H1 (cell line): ENCODE measurements around the gene PITPNM1. TPM values are rescaled to one million over a fixed set of nuclear protein-coding genes. Genes with fewer than 3 reads are reported as not detected.

Experiments used
- CTCF ChIA-PET: fragments of 300-600 bp; sonication (Branson Sonifier 250); formaldehyde crosslinking; loops from one replicate; lab custom pipeline; 2021; ENCODE audit not compliant: partially characterized antibody; lab: Charles Lee
- POLR2A ChIA-PET: fragments of 300-600 bp; sonication (Branson Sonifier 250); formaldehyde crosslinking; loops from one replicate; lab custom pipeline; 2021; ENCODE audit warnings: inconsistent platforms; ENCODE audit not compliant: partially characterized antibody; lab: Charles Lee
- DNase-seq, 2 experiments: peaks; one replicate each; pipeline versions ENCODE4 v3.0.0 to v3.0.0-alpha.2; 2010 to 2022; ENCODE audit warnings: low spot score in 2 of 2, low read depth in 1 of 2, mixed read lengths in 1 of 2
- FAIRE-seq: peaks from 2 replicates; lab custom pipeline; 2011; peaks lifted over from hg19 to GRCh38; lab: Jason Lieb, UNC
- H2AFZ ChIP-seq: 2 replicates; pipeline ENCODE4 v1.8.1; 2012; ENCODE audit warnings: low read length, inconsistent platforms
- H2AK5ac ChIP-seq: 2 replicates; pipeline ENCODE4 v1.6.1; 2013; ENCODE audit warnings: low read depth, low read length
- H2BK120ac ChIP-seq: replicated peaks from 2 replicates; pipeline ENCODE3; 2013; ENCODE audit warnings: low read depth, low read length, inconsistent platforms
- H2BK12ac ChIP-seq: 2 replicates; pipeline ENCODE4 v1.6.1; 2013; ENCODE audit warnings: low read depth, low read length
- H2BK15ac ChIP-seq: 2 replicates; pipeline ENCODE4 v1.6.1; 2013; ENCODE audit warnings: low read length
- H2BK20ac ChIP-seq: 2 replicates; pipeline ENCODE4 v1.6.1; 2013; ENCODE audit warnings: low read length
- H2BK5ac ChIP-seq: 2 replicates; pipeline ENCODE4 v1.6.1; 2013; ENCODE audit warnings: low read depth, low read length
- H3K14ac ChIP-seq: 2 replicates; pipeline ENCODE4 v1.6.1; 2013; ENCODE audit warnings: inconsistent platforms; ENCODE audit not compliant: insufficient read length
- H3K18ac ChIP-seq: 2 replicates; pipeline ENCODE4 v1.6.1; 2013; ENCODE audit warnings: low read length; ENCODE audit errors: extremely low read depth
- H3K23ac ChIP-seq: 2 replicates; pipeline ENCODE4 v1.6.1; 2013; ENCODE audit warnings: inconsistent platforms; ENCODE audit not compliant: insufficient read length
- H3K23me2 ChIP-seq: 2 replicates; pipeline ENCODE4 v1.6.1; 2013; ENCODE audit warnings: low read depth, low read length
- H3K27ac ChIP-seq: 2 replicates; pipeline ENCODE4 v1.6.1; 2011; ENCODE audit warnings: low read depth, low read length, inconsistent platforms
- H3K27me3 ChIP-seq, 4 experiments: replicated peaks in 1 of 4; 1 replicate in 1 of 4; 2 replicates in 3 of 4; pipeline versions ENCODE4 v1.6.1 to v1.8.1; 2011 to 2013; ENCODE audit warnings: low read length in 3 of 4, mild to moderate bottlenecking in 3 of 4, inconsistent platforms in 2 of 4, mixed read lengths in 2 of 4, moderate library complexity in 1 of 4; ENCODE audit not compliant: control insufficient read depth in 3 of 4, insufficient read depth in 3 of 4; ENCODE audit errors: extremely low read depth in 1 of 4
- H3K36me3 ChIP-seq, 4 experiments: 2 replicates each; pipeline versions ENCODE4 v1.6.1 to v1.8.1; 2011 to 2013; ENCODE audit warnings: mild to moderate bottlenecking in 4 of 4, low read length in 3 of 4, moderate library complexity in 2 of 4, control low read depth in 1 of 4, inconsistent platforms in 1 of 4; ENCODE audit not compliant: insufficient read depth in 4 of 4, control insufficient read depth in 2 of 4
- H3K4ac ChIP-seq: replicated peaks from 2 replicates; pipeline ENCODE3; 2013; ENCODE audit warnings: low read length, low read depth, mixed read lengths, inconsistent platforms; ENCODE audit not compliant: insufficient read length
- H3K4me1 ChIP-seq, 4 experiments: replicated peaks in 1 of 4; 1 replicate in 1 of 4; 2 replicates in 3 of 4; pipeline versions ENCODE4 v1.6.1 to v1.8.1; 2011 to 2013; ENCODE audit warnings: low read length in 3 of 4, inconsistent platforms in 2 of 4, mixed read lengths in 1 of 4; ENCODE audit not compliant: insufficient read depth in 4 of 4, control insufficient read depth in 3 of 4
- H3K4me2 ChIP-seq, 2 experiments: 2 replicates each; pipeline versions ENCODE4 v1.6.1 to v1.8.1; 2011 to 2013; ENCODE audit warnings: low read depth in 2 of 2, low read length in 2 of 2, control low read depth in 1 of 2, inconsistent platforms in 1 of 2, mild to moderate bottlenecking in 1 of 2; ENCODE audit not compliant: insufficient read depth in 1 of 2
- H3K4me3 ChIP-seq, 4 experiments: fragments of 200-600, 300-600 bp in 1 of 4; sonication (generic), shearing (Covaris generic), sonication (Bioruptor Twin) in 1 of 4; 2 replicates each; pipeline versions ENCODE4 v1.5.1 to v1.8.1; 2011 to 2016; ENCODE audit warnings: low read length in 4 of 4, low read depth in 3 of 4, control low read depth in 2 of 4, inconsistent platforms in 2 of 4, mild to moderate bottlenecking in 2 of 4, mixed read lengths in 1 of 4, moderate library complexity in 1 of 4; ENCODE audit not compliant: insufficient read depth in 2 of 4; ENCODE audit errors: extremely low read depth in 1 of 4
- H3K56ac ChIP-seq: replicated peaks from 2 replicates; pipeline ENCODE3; 2013; ENCODE audit warnings: low read depth, mild to moderate bottlenecking, mixed read lengths, low read length, inconsistent platforms; ENCODE audit not compliant: insufficient read length
- H3K79me1 ChIP-seq: 2 replicates; pipeline ENCODE4 v1.6.1; 2013; ENCODE audit warnings: low read depth, low read length, control low read depth
- H3K79me2 ChIP-seq, 2 experiments: 2 replicates each; pipeline versions ENCODE4 v1.6.1 to v1.8.1; 2012 to 2013; ENCODE audit warnings: low read length in 2 of 2, mild to moderate bottlenecking in 2 of 2, inconsistent platforms in 1 of 2; ENCODE audit not compliant: insufficient read depth in 2 of 2, control insufficient read depth in 1 of 2
- H3K9ac ChIP-seq, 4 experiments: replicated peaks in 1 of 4; 1 replicate in 1 of 4; 2 replicates in 3 of 4; pipeline versions ENCODE4 v1.6.1 to v1.8.1; 2011 to 2013; ENCODE audit warnings: low read depth in 3 of 4, low read length in 3 of 4, control low read depth in 2 of 4, mild to moderate bottlenecking in 2 of 4, moderate library complexity in 2 of 4, inconsistent platforms in 1 of 4; ENCODE audit errors: extremely low read depth in 1 of 4
- H3K9me3 ChIP-seq, 2 experiments: 2 replicates each; pipeline versions ENCODE4 v1.6.1 to v1.8.1; 2012 to 2013; ENCODE audit warnings: mild to moderate bottlenecking in 2 of 2, moderate library complexity in 2 of 2, control low read depth in 1 of 2, inconsistent platforms in 1 of 2, low read depth in 1 of 2, low read length in 1 of 2, mixed read lengths in 1 of 2; ENCODE audit not compliant: insufficient read depth in 2 of 2
- H4K20me1 ChIP-seq, 2 experiments: replicated peaks in 1 of 2; 2 replicates each; pipeline versions ENCODE3 to v1.8.1; 2011 to 2013; ENCODE audit warnings: inconsistent platforms in 2 of 2, low read length in 2 of 2, mild to moderate bottlenecking in 1 of 2; ENCODE audit not compliant: insufficient read depth in 2 of 2, control insufficient read depth in 1 of 2
- H4K5ac ChIP-seq: 2 replicates; pipeline ENCODE4 v1.6.1; 2013; ENCODE audit warnings: low read length, low read depth, mixed read lengths, inconsistent platforms; ENCODE audit not compliant: insufficient read length
- H4K8ac ChIP-seq: 2 replicates; pipeline ENCODE4 v1.8.0; 2013; ENCODE audit warnings: mild to moderate bottlenecking, moderate library complexity, low read length, inconsistent platforms; ENCODE audit not compliant: insufficient read depth; ENCODE audit errors: extremely low read depth
- H4K91ac ChIP-seq: replicated peaks from 2 replicates; pipeline ENCODE3; 2013; ENCODE audit warnings: low read length, mixed read lengths, inconsistent platforms; ENCODE audit not compliant: insufficient read length
- WGBS, 2 experiments: shearing (Covaris generic) in 1 of 2; methylation state at CpG; one replicate each; pipeline versions ENCODE4 v1.1.6 to v1.1.7; 2013 to 2015; ENCODE audit warnings: low lambda C conversion rate in 2 of 2, mixed read lengths in 2 of 2, inconsistent platforms in 1 of 2, low coverage in 1 of 2, missing lambda C conversion rate in 1 of 2; ENCODE audit not compliant: insufficient replicate concordance in 2 of 2, insufficient coverage in 1 of 2, insufficient read length in 1 of 2; ENCODE audit errors: extremely low coverage in 1 of 2, missing lambda C conversion rate in 1 of 2; 5-methylcytosine and 5-hydroxymethylcytosine counted together
- polyA plus RNA-seq, 7 experiments: library from polyadenylated mRNA; depleted of rRNA in 3 of 7; stranded (reverse) in 5 of 7; unstranded in 2 of 7; fragments of >200 nt in 5 of 7; fragments of 200-250 nt in 2 of 7; gene quantifications; 1 replicate in 5 of 7; 2 replicates in 1 of 7; 4 replicates in 1 of 7; pipeline versions ENCODE4 v1.2.1 to v1.2.3, GENCODE V29; 2011 to 2013; ENCODE audit warnings: missing spikeins in 2 of 7, mixed read lengths in 2 of 7
- total RNA-seq: library from RNA; stranded (reverse); fragmentation: NEBNext Ultra II Directional; extraction: Animal tissue kit (Norgen Biotek cat#: 25700); gene quantifications from 2 replicates; pipeline ENCODE4 v1.2.1, GENCODE V29; 2021

PITPNM1 gene
- total and polyA plus RNA-seq, 2 of the 8 experiments (the other 6 are each of a cell fraction or from before 2014, with no cell fraction given) = 27.2 to 52.7 TPM

DNA sequence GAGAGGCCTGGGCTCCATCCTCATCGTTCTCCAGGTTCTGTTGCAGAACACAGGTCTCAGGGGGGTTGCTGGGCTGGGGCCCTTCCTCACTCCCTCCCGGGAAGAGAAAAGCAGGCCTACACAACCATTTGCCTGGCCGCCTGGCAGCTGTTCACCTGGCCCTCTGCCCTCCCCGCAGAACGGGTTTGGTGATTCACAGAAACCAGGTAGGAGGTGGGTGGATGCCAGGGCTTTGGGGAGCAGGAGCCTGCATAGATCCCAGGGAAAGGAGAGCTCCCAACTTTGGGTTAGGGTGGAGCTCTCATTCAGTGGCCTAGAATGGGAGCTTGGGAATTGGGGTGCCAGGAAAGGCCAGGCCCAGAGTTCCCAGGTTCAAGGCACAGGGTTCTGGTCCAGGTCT is 37.1 kb downstream of the PITPNM1 start:
- Histone ChIP-seq H3K4me1 (peaks cover 2 to 14% (median 6%) of the 10 kb centered on the region in 4 experiments; a peak in 6 of 7 replicates), H3K4me2 (peak overlapping the region; percentile 81 to 86), H3K27me3 (no peaks in the 10 kb centered on the region), H3K36me3 (no peaks in the 10 kb centered on the region), H3K14ac (no peak overlapping the region), H2BK15ac (no peak overlapping the region), H2BK120ac (no peak overlapping the region), H2AK5ac (no peak overlapping the region), H3K9ac (peak overlapping the region in 1 of 4 experiments; percentile 59; a peak in 2 of 7 replicates), H2BK12ac (no peak overlapping the region), H3K56ac (no peak overlapping the region), H3K23me2 (peaks cover 6% of the 10 kb centered on the region), H4K20me1 (peaks cover 0 to 3% of the 10 kb centered on the region in 2 experiments), H4K91ac (no peak overlapping the region), H2AFZ (no peak overlapping the region), H3K23ac (no peak overlapping the region), H3K4me3 (peak overlapping the region; percentile 55 to 90 (median 76); a peak in 7 of 8 replicates), H3K18ac (no peak overlapping the region), H3K27ac (no peak overlapping the region), H4K5ac (no peak overlapping the region), H2BK5ac (no peak overlapping the region), H4K8ac (no peak overlapping the region; the same call in 1 of the 2 replicates), H3K9me3 (no peaks in the 10 kb centered on the region), H3K79me2 (peaks cover 0 to 3% of the 10 kb centered on the region in 2 experiments; a peak in 2 of 4 replicates), H3K4ac (no peak overlapping the region), H3K79me1 (peaks cover 2% of the 10 kb centered on the region), H2BK20ac (no peak overlapping the region)
- ChIA-PET POLR2A (interaction anchor here (0.6 to 4.6 kb wide), 32 partner anchors 9 to 296 kb away, joined by 3 to 36 read pairs (median 4); partner anchors contain the start of genes CABP4, CARNS1, CORO1B and GPR152), CTCF (interaction anchor here (0.6 to 2.3 kb wide), 17 partner anchors 9 to 298 kb away, joined by 3 to 15 read pairs (median 3); partner anchors contain the start of genes CARNS1, CORO1B, PITPNM1 and PPP1CA)
- DNase-seq (no peak), FAIRE-seq (no peak)
- 85% methylated on average over 5 of the region's 5 CpGs; no CpG with 5 or more reads in 1 of the 2 experiments for WGBS, 2 experiments
